Measurements from ENCODE around the gene BOD1.

The BOD1 gene

DNA sequence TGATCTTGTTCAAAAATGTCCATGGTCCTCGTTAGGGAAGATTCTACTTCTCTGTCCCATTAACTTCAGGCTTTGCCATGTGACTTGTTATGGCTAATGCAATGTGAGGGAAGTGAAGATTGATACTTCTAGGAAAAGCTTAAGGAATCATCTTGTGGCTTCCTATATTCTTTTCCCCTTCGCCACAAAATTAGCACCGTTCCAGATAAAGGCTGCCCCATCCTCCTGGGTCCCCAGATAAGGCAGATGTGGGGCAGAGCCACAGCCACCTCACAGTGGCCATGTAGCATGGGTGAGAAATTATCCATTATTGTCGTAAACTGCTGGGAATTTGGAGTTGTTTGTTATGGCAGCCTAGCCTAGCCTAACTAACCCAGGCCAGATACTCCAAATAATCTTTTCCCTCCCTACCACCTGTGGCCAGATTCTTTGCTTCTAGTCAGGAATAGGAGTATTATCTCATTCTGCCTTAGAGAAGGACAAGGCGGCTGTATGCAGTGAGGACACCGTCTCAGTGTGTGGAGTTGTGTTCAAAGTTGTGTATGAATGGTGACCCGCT is 31.9 kb upstream of the BOD1 start:
- CTCF ChIA-PET = interaction anchor here (1.5 kb wide), 1 partner anchor 325 kb away, joined by 4 read pairs; no protein-coding TSS in a partner anchor
- POLR2A ChIA-PET = no interaction called here
- DNase-seq (ENCODE audit: low read depth, low spot score) = no peak
- no peak overlapping the region for H3K4me3 ChIP-seq (ENCODE audit: low read depth, low read length)
- TF ChIP-seq, protein P1, sequence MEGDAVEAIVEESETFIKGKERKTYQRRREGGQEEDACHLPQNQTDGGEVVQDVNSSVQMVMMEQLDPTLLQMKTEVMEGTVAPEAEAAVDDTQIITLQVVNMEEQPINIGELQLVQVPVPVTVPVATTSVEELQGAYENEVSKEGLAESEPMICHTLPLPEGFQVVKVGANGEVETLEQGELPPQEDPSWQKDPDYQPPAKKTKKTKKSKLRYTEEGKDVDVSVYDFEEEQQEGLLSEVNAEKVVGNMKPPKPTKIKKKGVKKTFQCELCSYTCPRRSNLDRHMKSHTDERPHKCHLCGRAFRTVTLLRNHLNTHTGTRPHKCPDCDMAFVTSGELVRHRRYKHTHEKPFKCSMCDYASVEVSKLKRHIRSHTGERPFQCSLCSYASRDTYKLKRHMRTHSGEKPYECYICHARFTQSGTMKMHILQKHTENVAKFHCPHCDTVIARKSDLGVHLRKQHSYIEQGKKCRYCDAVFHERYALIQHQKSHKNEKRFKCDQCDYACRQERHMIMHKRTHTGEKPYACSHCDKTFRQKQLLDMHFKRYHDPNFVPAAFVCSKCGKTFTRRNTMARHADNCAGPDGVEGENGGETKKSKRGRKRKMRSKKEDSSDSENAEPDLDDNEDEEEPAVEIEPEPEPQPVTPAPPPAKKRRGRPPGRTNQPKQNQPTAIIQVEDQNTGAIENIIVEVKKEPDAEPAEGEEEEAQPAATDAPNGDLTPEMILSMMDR (IDR thresholded peaks at IDR 0.05; ENCODE audit: insufficient read depth, low read length, missing control alignments) = no peak

GRCh38 chr5:173646692-173647091 is 30.2 kb upstream of the BOD1 start:
- TF ChIP-seq, protein P1 (IDR thresholded peaks at IDR 0.05; ENCODE audit: insufficient read depth, low read length, missing control alignments) = no peak
- no peak overlapping the region for H3K4me3 ChIP-seq (ENCODE audit: low read depth, low read length)
- ChIA-PET POLR2A (no interaction called here), CTCF (interaction anchor here (1.4 to 1.9 kb wide), 2 partner anchors 12 to 326 kb away, joined by 3 to 14 read pairs; no protein-coding TSS in a partner anchor)
- no peak for DNase-seq (ENCODE audit: low read depth, low spot score)

- CTCF ChIA-PET = interaction anchor here (0.9 to 2.7 kb wide), 4 partner anchors 12 to 327 kb away, joined by 3 to 14 read pairs (median 8); partner anchors contain the start of gene BOD1
Observed at GRCh38 chr5:173645890-173646574, 29.6 kb upstream of the BOD1 start.

GRCh38 chr5:173645437-173645807 is 29.0 kb upstream of the BOD1 start:
- ChIA-PET CTCF (interaction anchor here (0.6 to 2.7 kb wide), 8 partner anchors 12 to 339 kb away, joined by 3 to 14 read pairs (median 4); partner anchors contain the start of gene BOD1), POLR2A (no interaction called here)
- TF ChIP-seq, protein P1 (IDR thresholded peaks at IDR 0.05; ENCODE audit: insufficient read depth, low read length, missing control alignments) = no peak
- peak; percentile 26 for DNase-seq (ENCODE audit: low read depth, low spot score)
- H3K4me3 ChIP-seq (ENCODE audit: low read depth, low read length) = no peak overlapping the region

More at GRCh38 chr5:173645890-173646574, 29.6 kb upstream of the BOD1 start:
- TF ChIP-seq, protein P1 (IDR thresholded peaks at IDR 0.05; ENCODE audit: insufficient read depth, low read length, missing control alignments) = no peak
- DNase-seq (ENCODE audit: low read depth, low spot score) = no peak
- H3K4me3 ChIP-seq (ENCODE audit: low read depth, low read length) = no peak overlapping the region
- POLR2A ChIA-PET = interaction anchor here (0.6 kb wide), 1 partner anchor 776 kb away, joined by 3 read pairs; no protein-coding TSS in a partner anchor

GRCh38 chr5:173644673-173645436 is 28.4 kb upstream of the BOD1 start:
- POLR2A ChIA-PET = no interaction called here
- TF ChIP-seq, protein P1 (IDR thresholded peaks at IDR 0.05; ENCODE audit: insufficient read depth, low read length, missing control alignments) = no peak
- no peak for DNase-seq (ENCODE audit: low read depth, low spot score)
- H3K4me3 ChIP-seq (ENCODE audit: low read depth, low read length) = no peak overlapping the region
- CTCF ChIA-PET = interaction anchor here (0.6 to 2.7 kb wide), 10 partner anchors 11 to 339 kb away, joined by 3 to 14 read pairs (median 3); partner anchors contain the start of gene BOD1
